T follicular helper cell (primary cell): ENCODE results near the gene TERB2.
A peak's percentile ranks its signal among the peaks of the same experiment; 100 is the strongest.
"Not testable (repeated sequence)": the region's sequence is repeated elsewhere in the genome, so short reads cannot be mapped to it uniquely, and the experiment has no call there.

ENCODE experiments used
- DNase-seq: peaks from one replicate; pipeline ENCODE4 v3.0.0-alpha.2; 2020; ENCODE audit warnings: low read depth

TERB2 gene

DNA sequence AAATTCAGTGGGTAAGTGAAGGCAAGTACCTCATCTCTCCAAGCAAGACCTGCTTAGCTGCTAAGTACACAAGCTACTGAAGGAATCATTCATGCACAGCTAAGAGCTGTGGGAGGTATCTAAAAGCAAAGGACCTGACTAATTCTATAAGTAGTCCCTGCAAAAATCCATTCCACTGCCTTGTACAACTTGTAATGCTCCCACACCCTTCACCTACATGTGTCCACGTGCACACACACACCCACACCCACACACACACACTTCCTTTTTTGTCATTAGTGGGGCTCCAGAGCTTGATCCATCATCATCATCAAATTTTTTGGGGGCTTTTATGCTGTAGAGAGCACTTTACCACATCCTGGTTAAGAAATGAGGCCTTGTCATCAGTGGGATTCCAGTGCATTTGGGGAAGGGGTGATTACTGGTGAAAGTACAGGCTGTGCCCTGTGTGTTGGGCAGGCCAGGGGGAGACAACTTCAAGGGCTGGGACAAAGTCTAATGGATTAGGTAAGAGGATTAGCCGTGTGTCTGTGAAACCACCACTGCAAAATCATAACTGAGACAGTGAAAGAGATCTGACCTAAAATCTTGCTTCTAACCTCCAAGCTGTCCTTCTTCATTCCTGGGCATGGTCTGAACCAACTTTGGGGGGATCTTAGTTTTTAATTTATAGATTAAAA is 47.4 kb downstream of the TERB2 start:
- not testable (repeated sequence) for DNase-seq

DNA sequence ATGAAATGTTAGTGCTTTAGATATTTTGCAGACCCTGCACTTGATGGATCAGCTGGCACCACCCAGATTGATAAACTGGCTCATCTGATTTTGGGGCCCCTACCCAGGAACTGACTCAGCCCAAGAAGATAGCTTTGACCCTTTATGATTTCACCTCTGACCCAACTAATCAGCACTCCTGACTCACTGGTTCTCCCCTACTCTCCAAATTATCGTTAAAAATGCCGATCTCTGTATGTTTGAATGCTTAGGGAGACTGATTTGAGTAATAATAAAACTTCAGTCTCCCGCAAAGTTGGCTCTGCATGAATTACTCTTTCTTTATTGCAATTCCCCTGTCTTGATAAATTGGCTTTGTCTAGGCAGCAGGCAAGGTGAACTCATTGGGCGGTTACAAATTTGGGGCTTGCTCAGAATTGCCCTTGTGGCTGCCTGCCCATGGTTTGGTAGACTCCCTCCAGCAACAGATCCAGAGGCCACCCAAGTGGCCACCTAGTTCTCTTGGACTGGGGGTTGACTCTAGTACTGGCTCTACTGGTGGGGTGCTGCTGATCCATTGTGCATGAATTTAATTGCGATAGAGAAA is 48.2 kb downstream of the TERB2 start:
- DNase-seq = not testable (repeated sequence)

DNA sequence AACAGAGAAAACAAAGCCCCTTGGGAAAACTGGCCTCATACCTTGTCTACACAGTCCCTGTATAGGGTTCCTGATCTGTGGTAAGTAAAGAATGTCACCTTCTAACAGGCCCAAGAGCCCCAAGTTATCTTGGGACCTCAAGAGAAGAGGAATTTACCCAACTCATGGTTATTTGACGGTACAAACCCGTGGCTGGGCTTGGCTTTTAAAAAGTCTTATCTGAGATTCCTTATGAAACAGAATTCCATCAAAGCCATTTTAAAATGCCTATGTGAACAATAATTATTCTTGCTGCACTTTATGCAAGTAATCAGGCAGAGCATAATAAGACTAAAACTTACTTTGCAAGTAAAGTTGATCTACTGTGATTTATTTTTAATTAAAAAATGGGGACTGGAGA is 52.6 kb downstream of the TERB2 start:
- DNase-seq = no peak

DNA sequence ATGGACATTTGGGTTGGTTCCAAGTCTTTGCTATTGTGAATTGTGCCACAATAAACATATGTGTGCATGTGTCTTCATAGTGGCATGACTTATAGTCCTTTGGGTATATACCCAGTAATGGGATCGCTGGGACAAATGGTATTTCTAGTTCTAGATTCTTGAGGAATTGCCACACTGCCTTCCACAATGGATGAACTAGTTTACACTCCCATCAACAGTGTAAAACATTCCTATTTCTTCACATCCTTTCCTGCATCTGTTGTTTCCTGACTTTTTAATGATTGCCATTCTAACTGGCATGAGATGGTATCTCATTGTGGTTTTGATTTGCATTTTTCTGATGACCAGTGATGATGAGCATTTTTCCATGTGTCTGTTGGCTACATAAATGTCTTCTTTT is 58.6 kb downstream of the TERB2 start:
- DNase-seq = not testable (repeated sequence)

DNA sequence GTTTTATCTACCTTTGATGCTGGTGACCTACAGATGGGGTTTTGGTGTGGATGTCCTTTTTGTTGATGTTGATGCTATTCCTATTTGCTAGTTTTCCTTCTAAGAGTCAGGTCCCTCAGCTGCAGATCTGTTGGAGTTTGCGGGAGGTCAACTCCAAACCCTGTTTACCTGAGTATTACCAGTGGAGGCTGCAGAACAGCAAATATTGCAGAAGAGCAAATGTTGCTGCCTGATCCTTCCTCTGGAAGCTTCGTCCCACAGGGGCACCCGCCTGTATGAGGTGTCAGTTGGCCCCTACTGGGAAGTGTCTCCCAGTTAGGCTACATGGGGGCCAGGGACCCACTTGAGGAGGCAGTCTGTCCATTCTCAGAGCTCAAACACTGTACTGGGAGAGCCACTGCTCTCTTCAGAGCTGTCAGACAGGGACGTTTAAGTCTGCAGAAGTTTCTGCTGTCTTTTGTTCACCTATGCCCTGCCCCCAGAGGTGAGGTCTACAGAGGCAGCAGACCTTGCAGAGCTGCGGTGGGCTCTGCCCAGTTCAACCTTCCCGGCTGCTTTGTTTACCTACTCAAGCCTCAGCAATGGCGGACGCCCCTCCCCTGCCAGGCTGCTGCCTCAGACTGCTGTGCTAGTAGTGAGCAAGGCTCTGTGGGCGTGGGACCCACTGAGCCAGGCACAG is 63.9 kb downstream of the TERB2 start:
- not testable (repeated sequence) for DNase-seq

DNA sequence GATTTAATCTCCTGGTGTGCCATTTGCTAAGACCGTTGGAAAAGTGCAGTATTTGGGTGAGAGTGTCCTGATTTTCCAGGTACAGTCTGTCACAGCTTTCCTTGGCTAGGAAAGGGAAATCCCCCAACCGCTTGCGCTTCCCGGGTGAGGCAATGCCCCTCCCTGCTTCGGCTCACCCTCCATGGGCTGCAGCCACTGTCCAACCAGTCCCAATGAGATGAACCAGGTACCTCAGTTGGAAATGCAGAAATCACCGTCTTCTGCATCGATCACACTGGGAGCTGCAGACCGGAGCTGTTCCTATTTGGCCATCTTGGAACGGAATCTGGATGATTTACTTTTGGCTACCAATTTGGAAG is 64.4 kb downstream of the TERB2 start:
- not testable (repeated sequence) for DNase-seq

DNA sequence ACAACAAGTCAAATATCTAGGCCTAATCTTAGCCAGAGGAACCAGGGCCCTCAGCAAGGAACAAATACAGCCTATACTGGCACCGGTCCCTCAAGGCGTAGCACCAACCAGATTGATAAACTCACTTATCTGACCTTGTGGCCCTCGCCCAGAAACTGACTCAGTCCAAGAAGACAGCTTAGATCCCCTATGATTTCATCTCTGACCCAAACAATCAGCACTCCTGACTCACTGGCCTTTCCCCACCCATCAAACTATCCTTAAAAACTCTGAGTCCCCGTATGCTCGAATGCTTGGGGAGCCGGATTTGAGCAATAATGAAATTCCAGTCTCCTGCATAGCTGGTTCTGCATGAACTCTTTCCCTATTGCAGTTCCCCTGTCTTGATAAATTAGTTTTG is 64.9 kb downstream of the TERB2 start:
- DNase-seq = no peak

DNA sequence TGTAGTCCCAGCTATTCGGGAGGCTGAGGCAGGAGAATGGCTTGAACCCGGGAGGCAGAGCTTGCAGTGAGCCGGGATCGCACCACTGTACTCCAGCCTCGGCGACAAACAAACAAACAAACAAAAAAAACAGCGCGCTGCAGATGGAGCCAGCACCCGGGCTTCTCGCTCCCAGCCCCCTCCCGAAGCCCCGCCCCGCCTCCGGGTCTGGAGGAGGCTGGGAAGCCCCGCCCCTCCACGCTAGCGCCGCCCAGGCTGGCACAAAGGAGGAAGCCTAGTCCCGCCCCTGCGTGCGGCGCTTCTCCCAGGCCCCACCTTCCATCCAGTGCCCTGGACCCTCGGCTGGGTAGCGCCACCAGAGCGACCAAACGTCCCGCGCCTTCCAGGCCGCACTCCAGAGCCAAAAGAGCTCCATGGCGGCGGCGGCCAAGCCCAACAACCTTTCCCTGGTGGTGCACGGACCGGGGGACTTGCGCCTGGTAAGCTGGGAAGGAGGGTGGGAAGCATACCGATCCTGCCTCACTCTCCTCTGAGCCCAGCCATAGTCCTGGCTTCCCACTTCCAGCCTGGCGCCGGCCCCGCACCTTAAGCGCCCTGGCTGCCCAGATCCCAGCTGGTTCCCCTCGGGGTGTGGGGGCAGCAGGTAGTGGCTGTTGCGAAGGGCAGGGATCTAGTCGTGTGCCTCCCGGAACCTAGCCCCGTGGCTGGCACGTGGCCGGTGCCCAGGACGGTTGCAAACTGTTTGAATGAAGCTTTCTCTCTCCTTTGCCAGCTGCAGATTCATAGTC is 66.6 kb downstream of the TERB2 start, which contains the start of gene SORD:
Gene SORD, plus strand, starts transcription at position 325 of the 788 bp plus-strand sequence. Its CDS starts 89 bp downstream, at position 414.
- DNase-seq = peak; percentile 88

DNA sequence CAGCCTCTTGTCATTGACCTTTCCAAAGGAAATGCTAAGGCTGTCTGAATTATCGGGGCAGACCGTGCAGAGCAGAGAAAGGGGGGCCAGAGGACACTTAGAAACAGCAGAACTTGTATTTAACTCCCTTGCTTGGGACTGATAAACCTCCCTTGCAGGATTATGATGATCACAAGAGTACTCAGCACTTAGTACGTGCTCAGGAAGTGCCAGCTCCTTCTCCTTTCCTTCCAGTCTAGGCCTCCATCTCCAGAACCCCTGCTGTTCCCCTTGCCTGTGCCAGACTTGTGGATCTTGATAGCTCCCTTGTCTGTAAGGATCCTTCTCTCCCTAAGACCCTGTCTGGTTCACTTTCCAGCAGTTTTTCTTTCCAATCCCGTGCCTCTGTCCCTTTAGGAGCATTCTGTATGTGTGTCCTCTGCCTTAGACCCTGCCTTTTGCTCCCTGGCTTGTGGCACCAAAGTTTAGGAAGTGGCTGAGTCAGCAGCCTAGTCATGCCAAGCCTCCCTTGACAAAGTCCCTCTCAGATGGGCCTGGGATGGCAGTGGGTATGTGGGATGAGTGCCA is 67.3 kb downstream of the TERB2 start:
- DNase-seq = no peak

DNA sequence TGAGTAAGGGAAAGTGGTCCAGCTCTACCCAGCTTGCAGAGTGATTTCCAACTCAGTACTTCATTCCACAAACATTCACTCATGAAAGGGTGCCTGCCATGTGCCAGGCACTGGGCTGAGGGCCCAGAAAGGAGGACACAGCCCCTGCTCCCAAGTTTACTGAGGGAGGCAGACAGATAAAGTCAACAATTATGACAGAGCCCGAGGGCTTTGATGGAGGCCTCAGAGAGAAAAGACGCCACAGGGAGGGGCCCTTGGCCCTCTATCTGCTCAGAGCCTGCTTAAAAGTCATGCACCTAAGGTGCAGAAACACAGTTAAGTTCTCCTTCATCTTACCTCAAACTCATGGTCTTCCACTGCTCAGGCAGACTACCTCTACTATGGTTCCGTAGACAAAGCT is 68.2 kb downstream of the TERB2 start:
- DNase-seq = not testable (repeated sequence)

DNA sequence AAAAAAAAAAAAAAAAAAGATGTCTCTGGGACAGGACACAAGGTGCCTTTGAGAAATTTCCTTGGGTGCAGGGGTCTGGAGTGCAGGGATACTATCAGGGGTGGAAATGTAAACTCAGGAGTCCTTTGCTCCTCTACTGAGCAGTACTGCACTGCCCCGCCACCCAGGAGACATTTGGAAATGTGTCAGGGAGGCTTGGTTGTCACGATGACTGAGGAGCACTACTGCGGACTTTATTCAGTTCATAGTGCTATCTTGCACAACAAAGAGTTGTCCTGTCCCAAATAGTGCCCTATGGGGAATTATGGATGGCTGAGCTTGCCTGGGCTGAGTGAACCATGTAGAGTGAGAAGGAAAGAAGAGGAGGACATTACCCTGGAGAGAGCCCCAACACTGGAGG is 69.1 kb downstream of the TERB2 start:
- not testable (repeated sequence) for DNase-seq

DNA sequence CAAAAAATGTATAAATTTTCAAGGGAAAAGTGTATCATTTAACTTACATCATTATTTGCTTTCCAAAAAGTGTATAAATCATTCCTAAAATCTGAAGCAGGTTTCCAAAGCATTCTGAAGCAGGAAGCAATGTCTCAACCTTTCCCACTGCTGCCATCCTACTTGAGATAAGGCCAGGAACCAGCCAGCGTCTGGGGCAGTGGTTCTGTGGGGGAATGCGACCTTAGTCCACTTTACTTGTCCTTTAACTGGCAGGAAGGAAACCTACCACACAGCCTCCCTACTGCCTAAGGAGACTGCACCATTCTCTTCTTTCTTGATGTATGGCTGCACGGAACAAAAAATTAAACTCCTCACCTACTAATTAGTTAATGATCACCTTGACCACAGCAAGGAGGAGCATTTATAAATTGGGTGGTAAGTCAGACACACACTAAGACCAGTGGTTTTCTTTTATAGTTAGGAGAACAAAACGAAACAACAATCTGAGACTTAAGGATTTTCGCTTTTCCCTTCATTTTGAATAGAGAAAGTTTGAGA is 70.2 kb downstream of the TERB2 start:
- DNase-seq = no peak

DNA sequence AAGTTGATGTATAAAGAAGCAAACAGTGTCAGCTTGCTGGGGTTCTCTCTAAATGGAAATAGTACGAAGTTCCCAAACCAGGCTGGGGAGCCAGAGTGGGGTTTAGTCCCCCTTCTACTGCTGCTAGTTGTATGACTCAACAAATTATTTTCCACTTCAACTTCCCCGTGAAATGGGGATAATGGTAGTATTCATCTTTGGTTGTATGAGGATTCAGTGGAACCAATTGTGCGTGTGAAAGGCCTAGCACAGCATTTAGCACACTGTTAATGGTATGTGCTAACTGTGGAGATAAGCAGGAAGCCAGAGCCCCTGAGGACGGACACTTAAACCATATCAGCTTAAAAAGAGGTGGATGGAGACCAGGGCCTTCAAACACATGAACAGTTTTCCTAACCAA is 70.7 kb downstream of the TERB2 start:
- DNase-seq = no peak
